ENCODE measurements around the gene DYNC2H1.

DNA sequence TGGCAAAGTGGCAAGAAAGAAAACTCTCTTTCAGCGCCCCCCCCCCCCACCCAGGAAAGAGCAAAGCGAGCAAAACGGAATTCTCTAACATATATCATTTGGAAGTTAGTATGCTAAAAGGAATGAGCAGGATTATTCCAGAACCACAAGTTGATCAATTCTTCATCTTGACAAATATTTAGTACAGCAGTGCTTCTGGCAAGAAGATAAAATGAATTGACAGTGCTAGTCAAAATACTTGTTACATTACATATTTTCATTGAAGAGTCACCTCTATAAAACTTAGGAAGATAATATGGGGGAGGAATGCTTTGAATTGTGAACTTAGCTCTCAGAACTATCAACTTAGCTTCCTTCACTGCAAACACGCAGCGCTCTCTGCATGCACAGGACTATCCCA, 377.4 kb downstream of the DYNC2H1 start:
- TF ChIP-seq CTCF (IDR thresholded peaks at IDR 0.05; ENCODE audit: low read depth, low read length): no peak
- no peak for TF ChIP-seq EZH2phosphoT487 (IDR thresholded peaks at IDR 0.05; ENCODE audit: low read depth)
